ENCODE measurements around the gene TMC6.

- TF ChIP-seq CTCF (IDR thresholded peaks at IDR 0.05) (no peak), POLR2A (IDR thresholded peaks at IDR 0.05) (no peak), POLR2AphosphoS5 (IDR thresholded peaks at IDR 0.05) (peak in 1 of 3 donors; percentile 25)
Measured at GRCh38 chr17:78130437-78131101, 2.0 kb upstream of the TMC6 start, which contains the start of gene TMC8.

All from breast epithelium (tissue), 3 donors.